ENCODE results near the gene BUD23. TPM values are rescaled to one million over a fixed set of nuclear protein-coding genes. Genes with fewer than 3 reads are reported as not detected.

Gene BUD23
- total and polyA plus RNA-seq, 2 experiments from 2014 or later = 62.1 to 117 TPM

DNA sequence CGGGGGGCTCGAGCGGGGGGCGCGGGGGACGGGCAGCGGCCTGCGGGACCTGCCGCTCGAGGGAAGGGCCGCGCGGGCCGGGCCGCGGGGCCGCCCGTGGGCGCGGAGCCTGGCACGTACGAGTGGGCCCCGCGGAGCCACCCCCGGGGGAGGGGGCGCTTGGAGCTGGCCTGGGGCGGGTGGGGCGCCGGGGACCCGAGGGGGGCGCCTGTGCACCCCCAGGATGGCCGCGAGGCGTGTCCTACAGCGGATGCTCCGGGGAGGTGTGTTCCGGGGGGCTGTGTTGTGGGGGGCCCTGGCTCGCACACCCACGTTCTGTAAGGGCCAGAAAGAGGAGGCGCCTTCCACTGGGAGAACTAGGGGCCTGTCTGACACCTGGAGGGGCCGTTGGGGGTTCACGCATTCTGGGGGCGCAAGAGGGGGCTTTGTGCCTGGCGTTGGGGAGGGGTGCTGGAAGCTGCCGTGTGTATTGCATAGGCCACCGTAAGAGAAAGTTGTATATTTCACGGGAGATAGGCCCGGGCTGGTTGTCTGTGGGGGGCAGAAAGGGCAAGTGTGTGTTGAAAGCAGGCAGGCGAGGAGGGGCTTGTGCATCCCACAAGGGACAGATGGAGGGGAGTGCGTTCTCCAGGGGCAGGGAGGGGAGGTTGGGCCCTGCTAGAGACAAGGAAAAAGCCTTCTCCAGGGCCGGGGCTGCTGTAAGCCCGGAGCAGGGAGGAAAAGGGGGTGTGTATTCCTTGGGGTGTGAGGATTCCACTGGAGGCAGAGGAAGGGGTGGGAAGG is 15.1 kb upstream of the BUD23 start (continued):
- TF ChIP-seq, protein P1, sequence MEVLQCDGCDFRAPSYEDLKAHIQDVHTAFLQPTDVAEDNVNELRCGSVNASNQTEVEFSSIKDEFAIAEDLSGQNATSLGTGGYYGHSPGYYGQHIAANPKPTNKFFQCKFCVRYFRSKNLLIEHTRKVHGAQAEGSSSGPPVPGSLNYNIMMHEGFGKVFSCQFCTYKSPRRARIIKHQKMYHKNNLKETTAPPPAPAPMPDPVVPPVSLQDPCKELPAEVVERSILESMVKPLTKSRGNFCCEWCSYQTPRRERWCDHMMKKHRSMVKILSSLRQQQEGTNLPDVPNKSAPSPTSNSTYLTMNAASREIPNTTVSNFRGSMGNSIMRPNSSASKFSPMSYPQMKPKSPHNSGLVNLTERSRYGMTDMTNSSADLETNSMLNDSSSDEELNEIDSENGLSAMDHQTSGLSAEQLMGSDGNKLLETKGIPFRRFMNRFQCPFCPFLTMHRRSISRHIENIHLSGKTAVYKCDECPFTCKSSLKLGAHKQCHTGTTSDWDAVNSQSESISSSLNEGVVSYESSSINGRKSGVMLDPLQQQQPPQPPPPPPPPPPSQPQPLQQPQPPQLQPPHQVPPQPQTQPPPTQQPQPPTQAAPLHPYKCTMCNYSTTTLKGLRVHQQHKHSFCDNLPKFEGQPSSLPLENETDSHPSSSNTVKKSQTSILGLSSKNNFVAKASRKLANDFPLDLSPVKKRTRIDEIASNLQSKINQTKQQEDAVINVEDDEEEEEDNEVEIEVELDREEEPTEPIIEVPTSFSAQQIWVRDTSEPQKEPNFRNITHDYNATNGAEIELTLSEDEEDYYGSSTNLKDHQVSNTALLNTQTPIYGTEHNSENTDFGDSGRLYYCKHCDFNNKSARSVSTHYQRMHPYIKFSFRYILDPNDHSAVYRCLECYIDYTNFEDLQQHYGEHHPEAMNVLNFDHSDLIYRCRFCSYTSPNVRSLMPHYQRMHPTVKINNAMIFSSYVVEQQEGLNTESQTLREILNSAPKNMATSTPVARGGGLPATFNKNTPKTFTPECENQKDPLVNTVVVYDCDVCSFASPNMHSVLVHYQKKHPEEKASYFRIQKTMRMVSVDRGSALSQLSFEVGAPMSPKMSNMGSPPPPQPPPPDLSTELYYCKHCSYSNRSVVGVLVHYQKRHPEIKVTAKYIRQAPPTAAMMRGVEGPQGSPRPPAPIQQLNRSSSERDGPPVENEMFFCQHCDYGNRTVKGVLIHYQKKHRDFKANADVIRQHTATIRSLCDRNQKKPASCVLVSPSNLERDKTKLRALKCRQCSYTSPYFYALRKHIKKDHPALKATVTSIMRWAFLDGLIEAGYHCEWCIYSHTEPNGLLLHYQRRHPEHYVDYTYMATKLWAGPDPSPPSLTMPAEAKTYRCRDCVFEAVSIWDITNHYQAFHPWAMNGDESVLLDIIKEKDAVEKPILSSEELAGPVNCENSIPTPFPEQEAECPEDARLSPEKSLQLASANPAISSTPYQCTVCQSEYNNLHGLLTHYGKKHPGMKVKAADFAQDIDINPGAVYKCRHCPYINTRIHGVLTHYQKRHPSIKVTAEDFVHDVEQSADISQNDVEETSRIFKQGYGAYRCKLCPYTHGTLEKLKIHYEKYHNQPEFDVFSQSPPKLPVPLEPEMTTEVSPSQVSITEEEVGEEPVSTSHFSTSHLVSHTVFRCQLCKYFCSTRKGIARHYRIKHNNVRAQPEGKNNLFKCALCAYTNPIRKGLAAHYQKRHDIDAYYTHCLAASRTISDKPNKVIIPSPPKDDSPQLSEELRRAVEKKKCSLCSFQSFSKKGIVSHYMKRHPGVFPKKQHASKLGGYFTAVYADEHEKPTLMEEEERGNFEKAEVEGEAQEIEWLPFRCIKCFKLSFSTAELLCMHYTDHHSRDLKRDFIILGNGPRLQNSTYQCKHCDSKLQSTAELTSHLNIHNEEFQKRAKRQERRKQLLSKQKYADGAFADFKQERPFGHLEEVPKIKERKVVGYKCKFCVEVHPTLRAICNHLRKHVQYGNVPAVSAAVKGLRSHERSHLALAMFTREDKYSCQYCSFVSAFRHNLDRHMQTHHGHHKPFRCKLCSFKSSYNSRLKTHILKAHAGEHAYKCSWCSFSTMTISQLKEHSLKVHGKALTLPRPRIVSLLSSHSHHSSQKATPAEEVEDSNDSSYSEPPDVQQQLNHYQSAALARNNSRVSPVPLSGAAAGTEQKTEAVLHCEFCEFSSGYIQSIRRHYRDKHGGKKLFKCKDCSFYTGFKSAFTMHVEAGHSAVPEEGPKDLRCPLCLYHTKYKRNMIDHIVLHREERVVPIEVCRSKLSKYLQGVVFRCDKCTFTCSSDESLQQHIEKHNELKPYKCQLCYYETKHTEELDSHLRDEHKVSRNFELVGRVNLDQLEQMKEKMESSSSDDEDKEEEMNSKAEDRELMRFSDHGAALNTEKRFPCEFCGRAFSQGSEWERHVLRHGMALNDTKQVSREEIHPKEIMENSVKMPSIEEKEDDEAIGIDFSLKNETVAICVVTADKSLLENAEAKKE (CRISPR knock-in tag; IDR thresholded peaks at IDR 0.05) = no peak
- TF ChIP-seq STAT1 (IDR thresholded peaks at IDR 0.05; ENCODE audit: unreplicated experiment) = no peak
- TF ChIP-seq, protein P2, sequence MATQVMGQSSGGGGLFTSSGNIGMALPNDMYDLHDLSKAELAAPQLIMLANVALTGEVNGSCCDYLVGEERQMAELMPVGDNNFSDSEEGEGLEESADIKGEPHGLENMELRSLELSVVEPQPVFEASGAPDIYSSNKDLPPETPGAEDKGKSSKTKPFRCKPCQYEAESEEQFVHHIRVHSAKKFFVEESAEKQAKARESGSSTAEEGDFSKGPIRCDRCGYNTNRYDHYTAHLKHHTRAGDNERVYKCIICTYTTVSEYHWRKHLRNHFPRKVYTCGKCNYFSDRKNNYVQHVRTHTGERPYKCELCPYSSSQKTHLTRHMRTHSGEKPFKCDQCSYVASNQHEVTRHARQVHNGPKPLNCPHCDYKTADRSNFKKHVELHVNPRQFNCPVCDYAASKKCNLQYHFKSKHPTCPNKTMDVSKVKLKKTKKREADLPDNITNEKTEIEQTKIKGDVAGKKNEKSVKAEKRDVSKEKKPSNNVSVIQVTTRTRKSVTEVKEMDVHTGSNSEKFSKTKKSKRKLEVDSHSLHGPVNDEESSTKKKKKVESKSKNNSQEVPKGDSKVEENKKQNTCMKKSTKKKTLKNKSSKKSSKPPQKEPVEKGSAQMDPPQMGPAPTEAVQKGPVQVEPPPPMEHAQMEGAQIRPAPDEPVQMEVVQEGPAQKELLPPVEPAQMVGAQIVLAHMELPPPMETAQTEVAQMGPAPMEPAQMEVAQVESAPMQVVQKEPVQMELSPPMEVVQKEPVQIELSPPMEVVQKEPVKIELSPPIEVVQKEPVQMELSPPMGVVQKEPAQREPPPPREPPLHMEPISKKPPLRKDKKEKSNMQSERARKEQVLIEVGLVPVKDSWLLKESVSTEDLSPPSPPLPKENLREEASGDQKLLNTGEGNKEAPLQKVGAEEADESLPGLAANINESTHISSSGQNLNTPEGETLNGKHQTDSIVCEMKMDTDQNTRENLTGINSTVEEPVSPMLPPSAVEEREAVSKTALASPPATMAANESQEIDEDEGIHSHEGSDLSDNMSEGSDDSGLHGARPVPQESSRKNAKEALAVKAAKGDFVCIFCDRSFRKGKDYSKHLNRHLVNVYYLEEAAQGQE (IDR thresholded peaks at IDR 0.05; ENCODE audit: unreplicated experiment) = no peak
- TF ChIP-seq EZH2 (IDR thresholded peaks at IDR 0.05; ENCODE audit: low read depth, unreplicated experiment) = no peak
- TF ChIP-seq, protein P3, sequence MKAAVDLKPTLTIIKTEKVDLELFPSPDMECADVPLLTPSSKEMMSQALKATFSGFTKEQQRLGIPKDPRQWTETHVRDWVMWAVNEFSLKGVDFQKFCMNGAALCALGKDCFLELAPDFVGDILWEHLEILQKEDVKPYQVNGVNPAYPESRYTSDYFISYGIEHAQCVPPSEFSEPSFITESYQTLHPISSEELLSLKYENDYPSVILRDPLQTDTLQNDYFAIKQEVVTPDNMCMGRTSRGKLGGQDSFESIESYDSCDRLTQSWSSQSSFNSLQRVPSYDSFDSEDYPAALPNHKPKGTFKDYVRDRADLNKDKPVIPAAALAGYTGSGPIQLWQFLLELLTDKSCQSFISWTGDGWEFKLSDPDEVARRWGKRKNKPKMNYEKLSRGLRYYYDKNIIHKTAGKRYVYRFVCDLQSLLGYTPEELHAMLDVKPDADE (IDR thresholded peaks at IDR 0.05) = no peak
- no peak for TF ChIP-seq CREB1 (CRISPR knock-in tag; IDR thresholded peaks at IDR 0.05; ENCODE audit: low read depth)
- TF ChIP-seq ZNF114 (CRISPR knock-in tag; IDR thresholded peaks at IDR 0.05) = no peak

Data from GM23338 (cell line).